Urothelium cell line (cell line): ENCODE data around the gene SRP9.
"Not testable (repeated sequence)": the region's sequence is repeated elsewhere in the genome, so short reads cannot be mapped to it uniquely, and the experiment has no call there.

Experiments used
- DNase-seq: peaks from one replicate; pipeline ENCODE4 v3.0.0; 2011; ENCODE audit warnings: low spot score, mixed read lengths
- FAIRE-seq: peaks from 2 replicates; lab custom pipeline; 2011; peaks lifted over from hg19 to GRCh38; lab: Jason Lieb, UNC

The SRP9 gene

DNA sequence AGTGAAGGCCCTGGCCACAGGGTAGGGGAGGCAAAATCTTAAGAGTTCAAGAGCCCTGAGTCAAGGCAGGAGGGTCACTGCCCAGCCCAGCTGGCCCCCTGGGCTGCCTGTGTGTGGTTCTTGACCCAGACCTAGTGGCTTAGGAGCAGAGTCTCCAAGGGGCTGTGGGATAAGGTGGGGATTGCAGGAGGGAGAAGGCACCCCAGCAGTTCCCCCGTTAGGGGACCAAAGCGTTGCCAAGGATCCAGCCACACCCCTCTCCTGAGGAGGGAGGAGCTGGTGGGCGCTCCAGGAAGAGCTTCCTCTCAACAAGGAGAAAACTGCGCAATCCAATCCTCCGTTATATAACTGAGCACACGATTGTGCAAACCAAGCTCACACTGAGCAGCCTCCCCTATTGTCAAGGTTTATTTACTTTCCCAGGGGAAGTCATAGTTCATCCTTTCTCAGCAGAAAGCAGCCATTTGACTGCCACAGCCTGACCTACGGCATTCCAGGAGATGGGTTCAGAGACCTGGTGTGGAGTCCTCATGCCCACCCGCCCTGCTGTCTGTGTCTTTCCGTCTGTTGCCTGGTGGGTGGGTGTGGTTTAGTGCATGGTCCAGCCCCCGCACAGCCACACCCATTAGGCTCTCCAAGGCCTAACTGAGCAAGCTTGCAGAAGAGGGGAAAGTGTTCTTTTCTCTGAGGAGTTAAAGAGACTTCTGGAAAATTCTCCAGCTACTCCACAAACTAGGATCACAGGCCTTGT is 35.8 kb downstream of the SRP9 start:
- DNase-seq (no peak), FAIRE-seq (no peak)

DNA sequence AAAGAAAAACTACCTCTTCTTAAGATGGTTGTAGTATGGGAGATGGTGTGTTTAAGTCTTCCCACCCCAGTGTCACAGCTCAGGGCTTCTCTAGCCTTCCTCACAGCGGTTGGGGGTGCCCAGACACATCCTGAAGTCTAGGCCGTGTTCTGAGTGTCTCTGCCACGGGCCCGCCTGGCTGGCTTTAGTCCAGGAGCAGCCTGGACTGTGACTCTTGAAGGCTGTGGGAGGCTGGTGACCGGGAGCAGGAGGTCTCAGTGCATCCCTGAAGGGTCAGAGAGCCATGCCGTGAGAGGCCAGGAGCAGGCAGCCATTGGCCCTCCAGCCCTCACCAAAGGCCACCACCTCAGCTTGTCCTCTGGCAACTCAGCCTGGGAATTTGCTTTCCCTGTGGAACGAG is 36.8 kb downstream of the SRP9 start:
- DNase-seq (no peak), FAIRE-seq (no peak)

- FAIRE-seq, DNase-seq: not testable (repeated sequence)
Observed at GRCh38 chr1:225815090-225815489, 37.5 kb downstream of the SRP9 start.

DNA sequence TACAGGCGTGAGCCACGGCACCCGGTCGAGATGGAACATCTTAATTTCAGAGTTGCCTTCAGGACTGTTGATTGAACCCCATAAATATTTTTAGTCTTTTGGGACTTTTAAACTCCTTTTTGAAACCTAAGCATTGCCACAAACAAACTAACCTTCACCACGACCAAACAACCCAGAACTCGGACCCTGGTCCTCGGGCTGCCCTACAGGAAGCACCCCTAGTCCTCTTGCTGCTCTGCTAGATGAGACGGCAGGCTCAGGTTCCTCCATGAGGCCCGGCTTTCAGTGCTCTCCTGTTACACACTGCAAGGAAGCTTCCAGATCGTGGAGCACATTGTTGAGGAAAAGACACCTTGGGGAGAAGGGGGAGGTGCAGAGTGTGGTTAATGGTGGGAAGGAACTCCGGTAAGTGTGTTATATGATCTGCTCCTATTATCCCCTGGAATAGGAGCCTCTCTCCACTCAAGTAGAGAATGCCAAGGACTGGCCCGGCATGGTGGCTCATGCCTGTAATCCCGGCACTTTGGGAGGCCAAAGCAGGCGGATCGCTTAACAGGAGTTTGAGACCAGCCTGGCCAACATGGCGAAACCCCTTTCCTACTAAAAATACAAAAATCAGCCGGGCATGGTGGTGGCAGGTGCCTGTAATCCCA is 38.0 kb downstream of the SRP9 start:
- DNase-seq (no peak), FAIRE-seq (no peak)

- FAIRE-seq (no peak), DNase-seq (no peak)
Observed at GRCh38 chr1:225816643-225817538, 39.3 kb downstream of the SRP9 start.

DNA sequence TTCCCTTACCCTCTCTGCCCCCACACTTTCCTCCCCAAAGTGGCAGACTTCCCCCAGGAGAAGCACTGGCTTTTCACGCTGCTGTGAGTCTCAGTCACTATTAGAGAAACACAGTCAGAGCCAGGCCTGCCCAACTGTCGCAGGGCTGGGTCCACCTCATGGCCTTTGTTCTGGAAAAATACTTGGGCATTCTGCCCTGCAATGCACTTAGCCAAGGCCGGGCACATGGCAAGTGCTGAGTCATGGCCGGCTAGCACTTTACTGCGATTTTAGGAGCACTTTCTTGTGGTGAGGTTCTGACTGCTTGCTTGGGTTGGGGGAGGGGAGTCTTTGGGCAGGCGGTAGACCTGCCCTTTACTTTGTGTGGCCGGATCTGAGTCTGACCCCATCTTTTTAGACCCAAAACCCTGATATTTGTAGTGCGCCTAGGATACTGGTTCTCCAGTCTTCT is 40.0 kb downstream of the SRP9 start:
- peak; percentile 77 for DNase-seq
- FAIRE-seq, result no peak

- FAIRE-seq (no peak), DNase-seq (no peak)
Observed at GRCh38 chr1:225818229-225818628, 40.6 kb downstream of the SRP9 start.

DNA sequence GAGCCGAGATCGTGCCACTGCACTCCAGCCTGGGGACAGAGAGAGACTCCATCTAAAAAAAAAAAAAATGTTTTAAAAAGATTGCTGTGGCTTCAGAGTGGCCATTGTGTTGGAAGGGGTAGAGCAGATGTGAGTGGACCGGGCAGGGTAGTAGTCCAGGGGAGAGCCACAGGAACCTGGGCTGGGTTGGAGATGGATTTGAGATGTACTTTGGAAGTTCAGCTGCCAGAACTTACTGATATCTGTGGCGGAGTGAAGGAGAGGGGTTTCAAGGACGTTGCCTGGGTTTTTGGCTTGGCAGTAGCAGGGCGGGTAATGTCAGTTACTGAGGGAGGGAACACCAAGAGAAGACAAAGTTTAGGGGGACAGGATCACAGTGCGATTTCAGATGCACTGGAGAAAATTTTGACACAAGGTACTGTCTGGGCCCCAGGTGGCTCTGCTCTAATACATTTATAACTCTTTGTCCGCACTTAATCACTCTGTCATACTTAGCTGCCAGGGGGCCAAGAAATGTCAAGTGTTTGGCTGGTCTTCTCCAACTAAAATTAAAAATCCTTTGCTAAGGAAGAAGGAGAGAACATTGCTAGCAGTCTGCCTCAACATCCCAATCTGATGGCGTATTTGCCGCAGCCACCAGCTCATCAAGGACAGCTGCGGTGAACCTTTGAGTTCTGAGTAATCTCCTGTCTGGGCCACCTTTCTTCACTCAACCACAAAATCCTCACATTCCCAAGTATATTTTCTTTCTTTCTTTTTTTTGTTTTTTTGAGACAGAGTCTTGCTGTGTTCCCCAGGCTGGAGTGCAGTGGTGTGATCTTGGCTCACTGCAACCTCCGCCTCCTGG is 41.9 kb downstream of the SRP9 start:
- no peak for FAIRE-seq
- DNase-seq, result no peak

GRCh38 chr1:225820522-225821120 is 43.0 kb downstream of the SRP9 start:
- FAIRE-seq (no peak), DNase-seq (no peak)

DNA sequence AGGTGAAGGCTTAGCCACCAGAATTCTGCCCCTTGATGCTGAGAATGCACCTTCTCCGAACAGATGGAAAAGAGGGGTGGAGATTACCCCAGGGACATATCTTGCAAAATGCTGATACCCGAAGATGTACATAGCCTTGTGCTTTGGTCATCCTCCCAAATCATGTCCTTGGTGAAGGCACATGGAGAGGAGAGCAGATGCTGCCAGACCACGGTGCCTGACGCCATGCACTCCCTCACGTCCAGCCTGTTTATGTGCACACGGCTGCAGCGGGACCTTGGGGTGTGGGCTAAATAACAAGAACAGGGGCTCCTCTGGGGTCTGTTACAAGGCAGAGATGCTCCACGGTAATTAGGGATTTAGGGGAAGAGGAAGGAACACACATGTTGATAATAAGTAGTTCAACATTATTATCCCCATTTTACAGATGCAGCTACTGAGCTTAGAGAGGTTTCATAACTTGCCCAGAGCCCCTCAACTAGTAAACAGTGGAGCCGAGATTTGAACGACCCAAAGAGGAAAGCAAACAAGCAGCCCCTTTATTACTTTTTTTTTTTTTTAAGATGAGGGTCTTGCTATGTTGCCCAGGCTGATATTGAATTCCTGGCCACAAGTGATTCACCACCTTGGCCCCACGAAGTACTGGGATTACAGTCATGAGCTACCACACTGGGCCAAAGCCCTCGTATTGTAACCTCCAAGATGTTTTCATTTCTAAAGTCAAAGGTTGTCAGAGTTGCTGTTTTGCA is 45.2 kb downstream of the SRP9 start:
- FAIRE-seq (no peak), DNase-seq (no peak)

DNA sequence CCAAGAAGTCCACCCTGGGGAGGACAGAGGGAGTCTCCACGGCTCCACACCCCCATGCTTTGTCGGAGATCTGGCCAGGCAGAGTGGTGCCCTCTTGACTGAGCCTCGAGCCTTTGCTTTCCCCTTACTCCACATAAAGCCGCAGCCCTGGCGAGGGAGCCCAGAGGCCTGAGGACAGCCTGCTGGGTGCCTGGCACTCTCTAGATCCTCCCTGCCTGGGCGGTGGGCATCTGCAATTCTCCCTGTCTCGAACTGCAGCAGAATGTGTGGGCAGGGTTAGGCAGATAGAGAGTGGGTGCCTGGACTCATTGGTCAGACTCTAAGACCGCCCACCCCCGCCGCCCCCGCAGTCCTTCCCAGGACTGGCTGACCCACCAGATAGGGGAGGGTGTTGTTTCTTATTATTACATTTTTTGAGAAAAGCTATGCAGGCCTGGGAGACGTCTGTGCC is 46.2 kb downstream of the SRP9 start:
- FAIRE-seq (no peak), DNase-seq (no peak)

DNA sequence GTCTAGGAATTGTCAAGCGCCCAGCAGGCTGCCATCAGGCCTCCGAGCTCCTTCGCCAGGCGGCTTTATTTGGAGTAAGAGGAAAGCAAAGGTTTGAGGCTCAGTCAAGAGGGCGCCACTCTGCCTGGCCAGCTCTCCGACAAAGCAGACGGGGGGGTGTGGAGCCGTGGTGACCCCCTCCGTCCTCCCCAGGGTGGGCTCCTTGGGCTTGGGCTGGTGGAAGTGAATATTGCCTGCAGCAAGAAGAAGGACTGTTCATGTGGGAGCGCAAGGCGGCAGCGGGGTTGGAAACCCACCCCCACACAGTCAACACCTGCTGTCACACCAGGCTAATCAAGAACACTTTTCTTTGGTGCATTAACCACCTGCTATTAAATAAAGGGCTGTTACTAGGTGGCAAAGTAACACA is 46.9 kb downstream of the SRP9 start:
- DNase-seq (no peak), FAIRE-seq (no peak)

DNA sequence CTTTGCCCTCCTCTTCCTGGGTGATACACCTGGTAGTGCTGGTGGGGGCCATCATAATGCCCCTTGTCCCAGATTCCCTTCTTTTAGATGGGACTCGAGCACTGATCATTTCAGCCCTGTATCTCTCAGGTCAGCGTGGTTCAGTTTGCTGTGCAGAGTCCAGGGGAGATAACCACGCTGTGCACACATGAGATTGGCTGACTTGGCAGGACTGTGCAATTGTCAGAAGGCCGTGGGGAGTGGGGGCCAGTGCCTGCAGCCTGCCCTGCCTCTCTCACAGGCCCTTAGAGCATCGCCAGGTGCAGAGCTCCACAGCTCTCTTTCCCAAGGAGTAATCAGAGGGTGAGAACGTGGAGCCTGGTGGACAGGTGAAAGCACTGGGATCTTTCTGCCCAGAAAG is 47.5 kb downstream of the SRP9 start:
- no peak for FAIRE-seq
- no peak for DNase-seq

GRCh38 chr1:225825607-225826007 is 48.0 kb downstream of the SRP9 start:
- FAIRE-seq (no peak), DNase-seq (no peak)

GRCh38 chr1:225827076-225827475 is 49.5 kb downstream of the SRP9 start:
- FAIRE-seq (no peak), DNase-seq (no peak)

GRCh38 chr1:225828706-225829345 is 51.2 kb downstream of the SRP9 start:
- DNase-seq (no peak), FAIRE-seq (no peak)

DNA sequence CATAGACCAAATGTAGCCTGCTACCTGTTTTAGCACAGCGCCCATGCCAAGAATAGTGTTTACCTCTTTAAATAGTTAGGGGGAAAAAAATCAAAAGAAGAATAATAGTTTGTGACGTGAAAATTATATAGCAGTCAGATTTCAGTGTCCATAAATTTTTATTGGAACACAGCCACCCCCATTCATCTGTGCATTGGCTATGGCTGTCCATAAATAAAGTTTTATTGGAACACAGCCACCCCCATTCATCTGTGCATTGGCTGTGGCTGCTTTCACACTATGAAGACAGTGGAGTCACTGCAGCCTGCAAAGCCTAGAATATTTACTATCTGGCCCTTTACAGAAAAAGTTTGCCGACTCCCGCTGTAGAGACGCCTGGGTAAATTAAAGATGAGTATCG is 53.2 kb downstream of the SRP9 start:
- DNase-seq (no peak), FAIRE-seq (no peak)

DNA sequence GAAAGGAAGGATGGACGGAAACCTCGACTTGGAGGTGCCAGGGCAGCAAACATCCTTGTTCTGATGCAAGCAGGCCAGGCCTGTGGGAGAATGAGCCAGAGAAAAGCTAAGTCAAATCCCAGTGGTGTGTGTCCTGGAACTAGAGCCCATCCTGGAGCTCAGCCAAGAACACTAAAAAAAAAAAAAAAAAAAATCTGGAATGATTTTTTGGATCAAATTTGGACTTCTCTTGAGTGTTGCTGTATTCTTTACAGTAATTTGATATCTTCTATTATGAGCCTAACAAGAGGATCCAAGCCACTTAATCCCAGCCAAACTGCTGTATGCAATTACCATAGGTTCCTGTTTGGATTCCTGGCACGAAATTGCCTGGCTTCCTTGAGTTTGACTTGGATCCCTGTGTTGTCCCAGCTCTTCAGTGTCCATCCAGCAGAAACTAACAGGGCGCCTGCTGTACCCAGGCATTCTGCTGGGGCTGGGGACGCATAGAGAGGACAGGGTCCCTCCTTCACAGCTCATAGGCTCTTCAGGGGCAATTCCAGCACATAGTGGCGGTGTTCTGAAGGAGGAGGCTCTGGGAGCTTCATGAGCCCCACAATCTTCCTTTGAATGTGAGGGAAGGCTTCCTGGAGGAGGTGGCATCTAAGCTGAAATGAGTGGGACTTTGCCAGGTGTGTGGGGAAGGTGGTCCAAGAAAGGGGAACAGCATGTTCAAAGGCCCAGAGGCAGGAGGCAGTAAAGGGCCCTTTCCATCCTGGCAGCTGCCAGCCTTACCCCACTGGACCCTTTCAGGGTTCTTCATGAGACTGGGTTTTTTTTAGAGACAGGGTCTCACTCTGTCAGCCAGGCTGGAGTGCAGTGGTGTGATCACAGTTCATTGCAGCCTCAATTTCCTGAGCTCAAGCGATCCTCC is 57.0 kb downstream of the SRP9 start:
- no peak for DNase-seq
- no peak for FAIRE-seq
